Ureter (tissue), 1 donor: ENCODE results near the gene ARVCF. TPM values are rescaled to one million over a fixed set of nuclear protein-coding genes. Genes with fewer than 3 reads are reported as not detected.
"Not testable (repeated sequence)": the region's sequence is repeated elsewhere in the genome, so short reads cannot be mapped to it uniquely, and the experiment has no call there.

Experiments used
- DNase-seq: peaks from one replicate; pipeline ENCODE4 v3.0.0-alpha.2; 2020; ENCODE audit warnings: low spot score
- total RNA-seq: library from RNA; stranded (reverse); gene quantifications from one replicate; pipeline ENCODE4 v1.2.4, GENCODE V29; 2023
- donor health status: DM: yes; HTN: yes; CAD: no.

ARVCF gene
- total RNA-seq, 1 donor from 2014 or later, result 11.5 TPM

- no peak for DNase-seq
Observed at GRCh38 chr22:19936513-19936912, 80.1 kb downstream of the ARVCF start.

- DNase-seq, result not testable (repeated sequence)
Observed at GRCh38 chr22:19935123-19935718, 81.4 kb downstream of the ARVCF start.

GRCh38 chr22:19933341-19934241 lies 83.0 kb downstream of the ARVCF start:
- no peak for DNase-seq

- DNase-seq, result no peak
Observed at GRCh38 chr22:19932367-19933206, 84.0 kb downstream of the ARVCF start.

GRCh38 chr22:19931514-19931913 lies 85.1 kb downstream of the ARVCF start:
- DNase-seq, result no peak

- no peak for DNase-seq
Observed at GRCh38 chr22:19930551-19931486, 85.8 kb downstream of the ARVCF start.

GRCh38 chr22:19929586-19930550 lies 86.8 kb downstream of the ARVCF start:
- no peak for DNase-seq

- DNase-seq, result no peak
Observed at GRCh38 chr22:19928207-19928606, 88.4 kb downstream of the ARVCF start.

- no peak for DNase-seq
Observed at GRCh38 chr22:19927696-19928095, 88.9 kb downstream of the ARVCF start.

- not testable (repeated sequence) for DNase-seq
Observed at GRCh38 chr22:19926028-19926427, 90.6 kb downstream of the ARVCF start.

- no peak for DNase-seq
Observed at GRCh38 chr22:19923914-19924513, 92.6 kb downstream of the ARVCF start.

GRCh38 chr22:19921544-19922081 lies 95.0 kb downstream of the ARVCF start:
- no peak for DNase-seq

Other genes with a start within 250 kb of the ARVCF start
- gene GNB1L, start 161.9 kb downstream of the ARVCF start, total RNA-seq, result 6.0 TPM
- 28.6 TPM for gene RTL10, start 161.9 kb downstream of the ARVCF start, total RNA-seq
- gene COMT, start 75.1 kb downstream of the ARVCF start, total RNA-seq, result 202 TPM
- gene TXNRD2, start 75.0 kb downstream of the ARVCF start, total RNA-seq, result 41.6 TPM
- 28.8 TPM for gene TANGO2, start 4.3 kb upstream of the ARVCF start, total RNA-seq
- gene DGCR8, start 63.4 kb upstream of the ARVCF start, total RNA-seq, result 49.0 TPM
- gene RANBP1, start 99.3 kb upstream of the ARVCF start, total RNA-seq, result 106 TPM
- gene TRMT2A, start 100.4 kb upstream of the ARVCF start, total RNA-seq, result 81.8 TPM
- gene ZDHHC8, start 115.0 kb upstream of the ARVCF start, total RNA-seq, result 64.2 TPM
- gene CCDC188, start 134.2 kb upstream of the ARVCF start, total RNA-seq, result 2.6 TPM